Activated CD8-positive, alpha-beta memory T cell treated with anti-CD3 and anti-CD28 coated beads, Interleukin-2, amount 50 U/mL, for 4 hours (primary cell): Measurements from ENCODE around the gene JMJD4.

Experiments used
- DNase-seq: peaks from one replicate; pipeline ENCODE4 v3.0.0-alpha.2; 2020

JMJD4 gene

GRCh38 chr1:227734856-227735538 is at the start of gene JMJD4, which contains the start of gene SNAP47:
Gene JMJD4 (minus strand): TSS chr1:227735302. CDS start chr1:227735273, 29 bp downstream.
Gene SNAP47 (plus strand): TSS chr1:227735435. CDS start chr1:227747737, 12,302 bp downstream.
- peak; percentile 91 for DNase-seq

GRCh38 chr1:227782226-227782625 is 47.1 kb upstream of the JMJD4 start:
- no peak for DNase-seq

- DNase-seq: no peak
Observed at GRCh38 chr1:227781314-227781930, 46.3 kb upstream of the JMJD4 start.

GRCh38 chr1:227780101-227781044 is 45.3 kb upstream of the JMJD4 start:
- no peak for DNase-seq

- DNase-seq: no peak
Observed at GRCh38 chr1:227779685-227780084, 44.6 kb upstream of the JMJD4 start.

- no peak for DNase-seq
Observed at GRCh38 chr1:227779021-227779441, 43.9 kb upstream of the JMJD4 start.

GRCh38 chr1:227778401-227778947 is 43.4 kb upstream of the JMJD4 start:
- no peak for DNase-seq

GRCh38 chr1:227777646-227778045 is 42.5 kb upstream of the JMJD4 start:
- DNase-seq: no peak

GRCh38 chr1:227777156-227777555 is 42.1 kb upstream of the JMJD4 start:
- DNase-seq: no peak

GRCh38 chr1:227776331-227776771 is 41.2 kb upstream of the JMJD4 start:
- no peak for DNase-seq

- DNase-seq: no peak
Observed at GRCh38 chr1:227775841-227776240, 40.7 kb upstream of the JMJD4 start.

GRCh38 chr1:227774821-227775661 is 39.9 kb upstream of the JMJD4 start:
- no peak for DNase-seq

- no peak for DNase-seq
Observed at GRCh38 chr1:227774051-227774731, 39.1 kb upstream of the JMJD4 start.

- DNase-seq: no peak
Observed at GRCh38 chr1:227773558-227773957, 38.5 kb upstream of the JMJD4 start.

- DNase-seq: no peak
Observed at GRCh38 chr1:227771771-227772170, 36.7 kb upstream of the JMJD4 start.

- DNase-seq: no peak
Observed at GRCh38 chr1:227771326-227771725, 36.2 kb upstream of the JMJD4 start.

GRCh38 chr1:227770812-227771211 is 35.7 kb upstream of the JMJD4 start:
- no peak for DNase-seq

- no peak for DNase-seq
Observed at GRCh38 chr1:227769936-227770494, 34.9 kb upstream of the JMJD4 start.

- no peak for DNase-seq
Observed at GRCh38 chr1:227769047-227769935, 34.2 kb upstream of the JMJD4 start.

- DNase-seq: no peak
Observed at GRCh38 chr1:227768640-227769039, 33.5 kb upstream of the JMJD4 start.
